Fibroblast of villous mesenchyme (primary cell): Measurements from ENCODE around the gene ZCCHC8. TPM values are rescaled to one million over a fixed set of nuclear protein-coding genes. Genes with fewer than 3 reads are reported as not detected.

Experiments used
- DNase-seq: peaks from one replicate; pipeline ENCODE4 v3.0.0-alpha.2; 2010; ENCODE audit warnings: low read depth
- H3K4me3 ChIP-seq: 2 replicates; pipeline ENCODE4 v1.5.1; 2011; ENCODE audit warnings: low read depth, mild to moderate bottlenecking, low read length
- total RNA-seq: library from RNA; depleted of rRNA; stranded (reverse); fragments of >200 nt; gene quantifications from 2 replicates; pipeline ENCODE4 v1.2.3, GENCODE V29; 2012
- TF ChIP-seq, protein P1 (sequence below): IDR thresholded peaks from 2 replicates; pipeline ENCODE4 v1.5.1; 2012; ENCODE audit warnings: low read depth, mild to moderate bottlenecking, low read length; ENCODE audit not compliant: insufficient read depth

ZCCHC8 gene
- total RNA-seq, 1 donor: 22.5 TPM

DNA sequence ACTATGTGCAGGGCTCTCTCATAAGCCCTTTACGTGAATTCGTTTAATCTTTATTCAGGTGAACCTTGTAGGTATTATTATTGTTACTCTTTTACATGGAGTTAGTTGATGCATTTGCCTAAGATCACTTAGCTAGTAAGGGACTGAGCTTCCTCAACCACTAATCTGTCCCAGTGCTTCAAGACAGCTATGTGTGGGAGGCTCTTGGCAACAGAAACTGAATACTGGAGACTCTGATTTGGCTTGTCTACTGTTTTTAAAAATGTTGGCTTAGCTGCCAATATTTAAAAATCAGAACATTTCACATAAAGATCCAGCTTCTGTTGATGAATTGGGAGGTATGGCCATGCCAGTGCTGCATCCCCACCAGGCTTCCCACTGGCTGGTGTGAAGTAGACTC is 33.1 kb upstream of the ZCCHC8 start:
- peak; percentile 30 for DNase-seq
- TF ChIP-seq, protein P1, sequence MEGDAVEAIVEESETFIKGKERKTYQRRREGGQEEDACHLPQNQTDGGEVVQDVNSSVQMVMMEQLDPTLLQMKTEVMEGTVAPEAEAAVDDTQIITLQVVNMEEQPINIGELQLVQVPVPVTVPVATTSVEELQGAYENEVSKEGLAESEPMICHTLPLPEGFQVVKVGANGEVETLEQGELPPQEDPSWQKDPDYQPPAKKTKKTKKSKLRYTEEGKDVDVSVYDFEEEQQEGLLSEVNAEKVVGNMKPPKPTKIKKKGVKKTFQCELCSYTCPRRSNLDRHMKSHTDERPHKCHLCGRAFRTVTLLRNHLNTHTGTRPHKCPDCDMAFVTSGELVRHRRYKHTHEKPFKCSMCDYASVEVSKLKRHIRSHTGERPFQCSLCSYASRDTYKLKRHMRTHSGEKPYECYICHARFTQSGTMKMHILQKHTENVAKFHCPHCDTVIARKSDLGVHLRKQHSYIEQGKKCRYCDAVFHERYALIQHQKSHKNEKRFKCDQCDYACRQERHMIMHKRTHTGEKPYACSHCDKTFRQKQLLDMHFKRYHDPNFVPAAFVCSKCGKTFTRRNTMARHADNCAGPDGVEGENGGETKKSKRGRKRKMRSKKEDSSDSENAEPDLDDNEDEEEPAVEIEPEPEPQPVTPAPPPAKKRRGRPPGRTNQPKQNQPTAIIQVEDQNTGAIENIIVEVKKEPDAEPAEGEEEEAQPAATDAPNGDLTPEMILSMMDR: no peak
- H3K4me3 ChIP-seq: no peak overlapping the region

DNA sequence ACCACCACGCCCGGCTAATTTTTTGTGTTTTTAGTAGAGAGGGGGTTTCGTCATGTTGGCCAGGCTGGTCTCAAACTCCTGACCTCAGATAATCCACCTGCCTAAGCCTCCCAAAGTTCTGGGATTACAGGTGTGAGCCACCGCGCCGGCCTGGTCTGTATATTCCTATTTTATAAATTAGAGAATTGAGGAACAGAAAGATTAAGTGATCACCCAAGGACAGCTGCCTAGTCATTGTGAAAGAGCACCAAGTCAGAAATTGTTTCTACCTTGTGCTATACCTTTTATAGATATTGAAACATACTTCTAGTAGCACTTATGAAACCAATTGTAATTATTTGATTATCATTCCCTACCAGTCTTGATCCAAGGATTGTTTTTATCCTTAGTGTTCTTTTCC is 28.3 kb upstream of the ZCCHC8 start:
- TF ChIP-seq, protein P1: no peak
- DNase-seq: no peak

DNA sequence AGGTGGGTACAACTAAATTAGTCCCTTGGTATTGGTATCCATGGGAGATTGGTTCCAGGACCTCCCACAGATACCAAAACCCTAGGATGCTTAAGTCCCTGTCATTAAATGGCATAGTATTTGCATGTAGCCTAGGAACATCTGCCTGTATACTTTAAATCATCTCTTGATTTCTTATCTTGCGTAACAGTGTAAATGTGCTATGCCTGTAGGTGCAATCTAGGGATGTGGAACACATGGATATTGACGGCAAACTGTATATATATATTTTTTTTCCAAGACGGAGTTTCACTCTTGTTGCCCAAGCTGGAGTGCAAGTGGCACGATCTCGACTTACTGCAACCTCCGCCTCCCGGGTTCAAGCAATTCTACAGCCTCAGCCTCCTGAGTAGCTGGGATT is 27.9 kb upstream of the ZCCHC8 start:
- DNase-seq: no peak
- TF ChIP-seq, protein P1: no peak
- no peak overlapping the region for H3K4me3 ChIP-seq

More for the DNA sequence above, 28.3 kb upstream of the ZCCHC8 start:
- H3K4me3 ChIP-seq: no peak overlapping the region

DNA sequence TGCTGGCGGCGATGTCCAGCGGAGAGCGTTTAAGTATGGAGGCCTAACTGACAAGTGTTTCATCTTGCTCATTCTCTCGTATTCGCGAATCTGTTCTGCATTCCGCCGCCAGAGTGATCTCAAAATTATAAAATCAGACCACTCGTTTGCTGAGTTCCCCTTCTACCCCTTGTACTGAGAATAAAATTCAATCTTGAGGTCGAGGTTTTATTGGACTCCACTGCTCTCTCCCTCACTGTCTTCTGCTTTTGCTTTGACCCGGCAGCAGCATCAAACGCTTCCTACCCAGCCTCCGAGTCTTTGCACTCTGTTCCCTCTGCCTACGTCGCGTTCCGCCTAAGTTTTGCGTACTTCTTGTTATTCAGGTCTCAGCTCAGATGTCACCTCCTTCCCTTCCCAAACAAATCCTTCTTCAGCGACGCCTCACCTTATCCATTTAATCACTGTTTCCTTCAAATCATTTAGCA is 26.8 kb upstream of the ZCCHC8 start:
- H3K4me3 ChIP-seq: peak overlapping the region; percentile 85
- DNase-seq: peak; percentile 29
- TF ChIP-seq, protein P1: no peak

DNA sequence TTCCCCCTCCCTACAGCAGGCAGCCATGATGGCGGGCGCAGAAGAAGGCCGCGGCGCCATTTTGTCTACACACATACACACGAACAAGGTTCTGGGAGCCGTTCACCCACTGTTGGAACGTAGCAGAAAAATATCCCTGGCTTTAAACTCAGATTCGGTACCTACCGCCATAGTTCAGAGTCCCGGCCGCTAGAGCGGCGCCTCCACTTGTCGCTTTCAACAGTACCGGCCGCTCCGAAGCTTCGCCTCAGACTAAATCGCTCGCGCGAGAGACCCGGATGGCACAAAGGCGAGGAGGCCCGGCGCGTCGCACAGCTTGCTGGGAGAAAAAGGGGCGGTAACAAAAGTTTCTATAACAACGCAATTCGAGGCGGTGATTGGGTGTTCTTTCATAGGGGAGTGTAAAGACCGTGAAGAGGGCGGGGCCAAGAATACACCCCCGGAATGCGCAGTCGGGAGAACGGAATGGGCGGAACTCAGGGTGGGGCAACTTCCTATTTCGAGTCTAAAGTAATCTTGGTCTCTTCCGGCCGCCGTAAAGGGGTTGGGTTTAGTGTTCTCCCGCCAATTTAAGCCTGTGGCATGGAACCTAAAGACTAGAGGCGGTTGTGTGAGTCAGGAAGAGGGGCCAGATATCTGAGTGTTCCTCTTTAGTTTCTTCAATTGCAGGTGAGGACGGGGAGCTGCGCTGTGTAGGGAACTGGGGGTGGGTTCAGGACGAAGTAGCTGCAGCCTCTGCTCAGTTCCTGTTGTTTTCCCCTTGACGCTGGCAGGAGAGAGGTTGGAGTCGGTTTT is 26.1 kb upstream of the ZCCHC8 start, which contains the start of the genes KNTC1 and RSRC2:
KNTC1 (plus strand) TSS at position 567 of the 795 bp plus-strand sequence. CDS start 2,815 bp downstream, outside the sequence.
RSRC2 (minus strand) TSS at position 254 of the 795 bp plus-strand sequence; CDS start at position 171, 83 bp downstream.
- peak within 1 kb of the TSS; percentile 100 for H3K4me3 ChIP-seq
- TF ChIP-seq, protein P1: no peak
- peak; percentile 100 for DNase-seq

DNA sequence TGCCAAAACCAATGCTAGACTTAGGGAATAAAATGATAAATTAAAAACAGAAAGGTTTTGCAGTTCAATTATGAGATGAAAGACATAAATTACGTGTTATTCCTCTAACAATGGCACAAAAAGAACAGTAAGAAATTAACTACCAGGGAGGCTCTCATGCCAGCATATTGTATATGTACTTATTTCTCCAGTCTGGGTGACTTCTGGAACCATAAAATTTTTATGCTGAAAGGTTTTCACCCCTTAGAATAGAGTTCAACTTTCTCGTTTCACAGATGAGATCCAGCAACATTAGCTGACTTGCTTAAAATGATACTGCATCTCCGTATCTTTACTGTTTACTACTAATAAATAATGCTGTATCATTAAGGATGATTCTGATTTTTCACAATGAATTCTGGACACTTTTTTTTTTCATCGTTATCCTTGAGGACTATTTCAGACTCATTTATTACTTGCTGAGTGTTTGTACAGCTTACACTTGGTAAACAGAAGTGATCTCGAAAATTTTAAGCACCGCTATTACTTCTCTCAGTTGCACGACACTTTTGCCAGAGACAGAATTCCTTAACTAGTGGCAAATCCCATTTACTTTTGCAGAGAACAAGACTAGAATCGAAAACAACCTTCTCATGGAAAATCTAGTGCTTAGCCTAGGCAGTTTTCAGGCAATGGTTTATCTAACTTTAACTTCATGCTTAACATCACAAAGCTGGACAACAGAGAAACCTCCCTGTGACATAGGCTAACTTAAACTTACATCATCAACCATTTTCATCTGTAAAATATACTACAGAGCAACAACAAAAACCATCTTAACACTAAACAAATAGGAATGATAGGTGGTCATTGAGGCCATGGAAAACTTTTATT is 23.4 kb upstream of the ZCCHC8 start:
- DNase-seq: peak; percentile 49
- TF ChIP-seq, protein P1: no peak

More for the DNA sequence above, 23.4 kb upstream of the ZCCHC8 start:
- peak overlapping the region; percentile 78 for H3K4me3 ChIP-seq
